HUES48 (cell line): Measurements from ENCODE around the gene METTL24.
A peak's percentile ranks its signal among the peaks of the same experiment; 100 is the strongest.

ENCODE experiments used
- H3K27ac ChIP-seq: one replicate; pipeline ENCODE4 v1.7.0; 2013; ENCODE audit warnings: low read depth, low read length, inconsistent platforms
- H3K27me3 ChIP-seq: 2 replicates; pipeline ENCODE4 v1.6.1; 2013; ENCODE audit warnings: mild to moderate bottlenecking, low read length; ENCODE audit not compliant: control insufficient read depth, insufficient read depth
- H3K36me3 ChIP-seq: 2 replicates; pipeline ENCODE4 v1.6.1; 2013; ENCODE audit warnings: low read length; ENCODE audit not compliant: control insufficient read depth, insufficient read depth
- H3K4me1 ChIP-seq: 2 replicates; pipeline ENCODE4 v1.6.1; 2013; ENCODE audit warnings: mild to moderate bottlenecking, low read length; ENCODE audit not compliant: control insufficient read depth, insufficient read depth
- H3K4me3 ChIP-seq: 2 replicates; pipeline ENCODE4 v1.5.1; 2013; ENCODE audit warnings: mild to moderate bottlenecking, low read depth, low read length
- H3K9ac ChIP-seq: 2 replicates; pipeline ENCODE4 v1.6.1; 2013; ENCODE audit warnings: mild to moderate bottlenecking, low read depth, low read length, moderate library complexity
- H3K9me3 ChIP-seq: 2 replicates; pipeline ENCODE4 v1.6.1; 2013; ENCODE audit warnings: low read length; ENCODE audit not compliant: control insufficient read depth, insufficient read depth

Gene METTL24, protein sequence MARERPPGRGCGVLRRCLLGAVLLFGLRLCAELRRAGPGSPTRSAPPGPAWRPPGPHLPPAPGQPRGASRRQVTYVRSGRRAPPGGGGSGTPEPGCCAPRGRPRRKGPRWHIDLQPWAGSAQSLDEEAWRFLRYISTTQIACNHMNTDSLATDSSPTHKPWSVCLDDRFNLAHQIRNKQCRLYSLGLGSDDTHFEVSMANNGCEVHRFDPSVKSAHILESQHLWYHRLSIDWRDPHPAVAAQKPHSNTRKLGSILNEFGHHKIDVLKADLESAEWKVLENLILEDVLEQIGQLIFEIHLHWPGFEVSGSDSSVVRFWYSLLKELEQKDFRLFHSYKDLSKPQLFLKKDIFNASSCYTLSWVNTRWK

DNA sequence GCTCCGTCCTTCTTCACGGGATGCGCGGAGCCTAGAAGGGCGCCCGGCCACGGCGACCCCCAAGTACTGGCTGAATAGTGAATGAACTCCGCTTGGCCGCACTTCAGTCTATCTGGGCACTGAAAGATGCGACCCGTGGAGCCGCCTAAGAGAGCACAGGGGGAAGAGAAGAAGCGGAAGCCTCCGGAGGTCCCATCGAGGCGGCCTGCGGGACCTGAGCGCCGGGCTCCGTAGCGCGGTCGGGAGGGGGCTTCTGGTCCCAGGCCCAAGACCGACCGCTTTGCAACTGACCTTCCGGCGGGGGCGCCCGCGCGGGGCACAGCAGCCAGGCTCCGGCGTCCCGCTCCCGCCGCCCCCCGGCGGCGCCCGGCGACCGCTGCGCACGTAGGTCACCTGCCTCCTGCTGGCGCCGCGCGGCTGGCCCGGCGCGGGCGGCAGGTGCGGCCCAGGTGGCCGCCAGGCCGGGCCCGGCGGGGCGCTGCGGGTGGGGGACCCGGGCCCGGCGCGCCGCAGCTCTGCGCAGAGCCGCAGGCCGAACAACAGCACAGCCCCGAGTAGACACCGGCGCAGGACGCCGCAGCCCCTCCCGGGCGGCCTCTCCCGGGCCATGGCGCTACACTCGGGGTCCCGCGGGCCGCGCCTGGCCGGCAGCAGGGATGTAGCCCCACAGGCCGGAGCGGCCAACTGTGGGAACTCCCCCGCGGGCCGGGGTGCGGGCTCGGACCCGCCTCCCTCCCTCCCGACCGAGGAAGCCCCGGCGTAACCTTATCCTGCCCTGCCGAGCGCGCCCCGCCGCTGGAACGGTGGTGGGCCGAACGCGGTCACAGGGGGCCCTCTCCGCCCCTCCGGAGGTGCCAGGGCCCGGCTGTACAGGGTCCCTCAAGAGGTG is at the start of gene METTL24:
Gene METTL24, minus strand, starts transcription at position 686 of the 889 bp plus-strand sequence. Its CDS starts 77 bp downstream, at position 609.
- Histone ChIP-seq H3K36me3 (no peaks in the 10 kb centered on the region), H3K27me3 (peaks cover 40% of the 10 kb centered on the region), H3K9ac (no peak within 1 kb of the TSS; the same call in 1 of the 2 replicates), H3K9me3 (no peaks in the 10 kb centered on the region), H3K27ac (no peak within 1 kb of the TSS), H3K4me3 (peak within 1 kb of the TSS; percentile 66), H3K4me1 (peaks cover 42% of the 10 kb centered on the region)

- H3K9me3 ChIP-seq = no peaks in the 10 kb centered on the region
Observed at GRCh38 chr6:110404607-110405006, 46.5 kb upstream of the METTL24 start.

DNA sequence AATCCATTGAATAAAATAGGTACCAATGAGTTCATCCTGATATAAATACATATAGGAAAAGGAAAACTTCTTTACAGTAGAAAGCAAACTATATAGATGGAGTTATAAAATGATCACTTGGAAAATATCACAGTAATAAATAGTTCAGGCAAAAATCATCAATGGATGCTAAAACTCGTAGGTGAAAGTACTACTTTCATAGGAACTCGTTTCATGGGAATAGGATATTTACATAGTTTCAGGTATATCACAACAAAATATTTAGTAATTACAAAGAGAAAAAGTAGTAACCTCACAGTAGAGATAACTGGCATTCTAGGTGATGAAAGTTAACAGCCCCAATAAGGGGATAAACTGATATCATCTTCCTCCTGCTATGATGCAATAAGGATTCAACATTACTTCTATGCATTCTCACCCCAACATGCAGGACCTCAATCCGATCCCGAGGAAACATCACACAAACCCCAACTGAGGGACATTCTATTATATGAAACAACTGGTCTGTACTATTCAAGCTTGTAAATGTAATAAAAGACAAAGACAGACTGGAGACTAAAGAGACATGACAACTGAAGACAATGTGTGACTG is 43.5 kb upstream of the METTL24 start:
- Histone ChIP-seq H3K4me3 (no peak overlapping the region), H3K4me1 (no peaks in the 10 kb centered on the region), H3K27me3 (no peaks in the 10 kb centered on the region), H3K27ac (no peak overlapping the region), H3K9me3 (no peaks in the 10 kb centered on the region), H3K9ac (no peak overlapping the region), H3K36me3 (no peaks in the 10 kb centered on the region)

More at GRCh38 chr6:110404607-110405006, 46.5 kb upstream of the METTL24 start:
- Histone ChIP-seq H3K4me1 (no peaks in the 10 kb centered on the region), H3K27ac (no peak overlapping the region), H3K4me3 (no peak overlapping the region), H3K36me3 (no peaks in the 10 kb centered on the region), H3K9ac (no peak overlapping the region), H3K27me3 (no peaks in the 10 kb centered on the region)

DNA sequence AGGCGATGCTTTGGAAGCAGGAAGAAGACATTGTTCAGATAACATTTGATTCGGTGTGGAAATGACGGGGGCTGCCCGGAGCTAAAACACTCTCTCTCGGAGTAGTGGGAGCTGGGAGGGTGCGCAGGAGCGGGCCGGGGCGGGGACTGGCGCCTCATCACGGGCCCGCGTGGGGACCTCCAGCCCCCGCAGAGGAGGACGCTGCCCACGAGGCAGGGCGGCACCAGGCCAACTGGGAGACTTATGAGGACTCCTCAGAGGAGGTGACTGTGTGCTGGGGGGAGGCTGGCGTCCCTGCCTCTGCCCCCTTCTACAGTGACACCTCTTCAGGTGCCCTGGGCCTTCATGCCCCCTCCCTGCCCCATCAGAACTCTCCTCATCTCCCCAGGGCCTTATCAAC is 42.1 kb upstream of the METTL24 start:
- Histone ChIP-seq H3K4me3 (no peak overlapping the region), H3K27me3 (no peaks in the 10 kb centered on the region), H3K27ac (no peak overlapping the region), H3K36me3 (no peaks in the 10 kb centered on the region), H3K9me3 (no peaks in the 10 kb centered on the region), H3K9ac (no peak overlapping the region), H3K4me1 (no peaks in the 10 kb centered on the region)

- Histone ChIP-seq H3K9me3 (no peaks in the 10 kb centered on the region), H3K4me1 (no peaks in the 10 kb centered on the region), H3K36me3 (no peaks in the 10 kb centered on the region), H3K27ac (no peak overlapping the region), H3K9ac (no peak overlapping the region), H3K27me3 (no peaks in the 10 kb centered on the region), H3K4me3 (no peak overlapping the region)
Observed at GRCh38 chr6:110399219-110400071, 41.3 kb upstream of the METTL24 start.

- Histone ChIP-seq H3K27me3 (no peaks in the 10 kb centered on the region), H3K4me3 (no peak overlapping the region)
Observed at GRCh38 chr6:110398778-110399177, 40.6 kb upstream of the METTL24 start.

DNA sequence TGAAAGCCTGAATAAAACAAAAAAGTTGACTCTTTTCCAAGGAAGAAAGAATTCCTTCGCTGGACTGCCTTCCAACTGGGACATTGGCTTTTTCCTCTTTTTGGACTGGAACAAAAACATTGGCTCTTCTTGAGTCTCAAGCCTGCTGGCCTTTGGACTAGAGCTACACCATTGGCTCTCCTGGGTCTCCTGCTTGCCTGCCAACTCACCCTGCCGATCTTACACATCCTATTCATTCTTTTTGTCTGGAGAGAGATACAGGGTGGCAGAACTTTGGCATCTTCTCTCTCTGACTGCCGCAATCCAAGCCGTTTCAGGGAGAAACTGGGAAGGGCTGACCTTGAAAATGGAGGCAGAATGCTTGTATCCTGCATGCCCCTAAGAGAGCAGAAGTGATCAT is 37.1 kb upstream of the METTL24 start:
- no peaks in the 10 kb centered on the region for H3K4me1 ChIP-seq
- no peak overlapping the region for H3K27ac ChIP-seq
- H3K27me3 ChIP-seq = no peaks in the 10 kb centered on the region
- H3K9me3 ChIP-seq = no peaks in the 10 kb centered on the region
- H3K4me3 ChIP-seq = no peak overlapping the region
- H3K36me3 ChIP-seq = no peaks in the 10 kb centered on the region
- H3K9ac ChIP-seq = no peak overlapping the region

More at GRCh38 chr6:110398778-110399177, 40.6 kb upstream of the METTL24 start:
- no peaks in the 10 kb centered on the region for H3K9me3 ChIP-seq
- H3K36me3 ChIP-seq = no peaks in the 10 kb centered on the region
- no peaks in the 10 kb centered on the region for H3K4me1 ChIP-seq
- no peak overlapping the region for H3K9ac ChIP-seq
- H3K27ac ChIP-seq = no peak overlapping the region

GRCh38 chr6:110394409-110394808 is 36.3 kb upstream of the METTL24 start:
- H3K27me3 ChIP-seq = no peaks in the 10 kb centered on the region
- no peak overlapping the region for H3K4me3 ChIP-seq
- H3K36me3 ChIP-seq = no peaks in the 10 kb centered on the region
- H3K4me1 ChIP-seq = no peaks in the 10 kb centered on the region
- no peaks in the 10 kb centered on the region for H3K9me3 ChIP-seq
- H3K27ac ChIP-seq = no peak overlapping the region
- H3K9ac ChIP-seq = no peak overlapping the region

GRCh38 chr6:110392727-110393126 is 34.6 kb upstream of the METTL24 start:
- Histone ChIP-seq H3K9ac (no peak overlapping the region), H3K9me3 (no peaks in the 10 kb centered on the region), H3K36me3 (no peaks in the 10 kb centered on the region), H3K4me3 (no peak overlapping the region), H3K27ac (no peak overlapping the region), H3K27me3 (no peaks in the 10 kb centered on the region), H3K4me1 (no peaks in the 10 kb centered on the region; the same call in 1 of the 2 replicates)

- no peaks in the 10 kb centered on the region for H3K9me3 ChIP-seq
- H3K36me3 ChIP-seq = no peaks in the 10 kb centered on the region
- H3K27ac ChIP-seq = no peak overlapping the region
- H3K9ac ChIP-seq = no peak overlapping the region
- H3K27me3 ChIP-seq = no peaks in the 10 kb centered on the region
- H3K4me1 ChIP-seq = peaks cover 11% of the 10 kb centered on the region
- H3K4me3 ChIP-seq = no peak overlapping the region
Observed at GRCh38 chr6:110390404-110390803, 32.3 kb upstream of the METTL24 start.
